NT2/D1 (cell line): Measurements from ENCODE around the gene TTI1.

Source experiments
- YY1 ChIP-seq: IDR thresholded peaks from 2 replicates; pipeline ENCODE4 v1.6.1; 2011; ENCODE audit not compliant: insufficient read length, insufficient read depth
- ZNF274 ChIP-seq: IDR thresholded peaks from 2 replicates; pipeline ENCODE4 v1.6.1; 2011; ENCODE audit warnings: mild to moderate bottlenecking, low read depth, low read length

DNA sequence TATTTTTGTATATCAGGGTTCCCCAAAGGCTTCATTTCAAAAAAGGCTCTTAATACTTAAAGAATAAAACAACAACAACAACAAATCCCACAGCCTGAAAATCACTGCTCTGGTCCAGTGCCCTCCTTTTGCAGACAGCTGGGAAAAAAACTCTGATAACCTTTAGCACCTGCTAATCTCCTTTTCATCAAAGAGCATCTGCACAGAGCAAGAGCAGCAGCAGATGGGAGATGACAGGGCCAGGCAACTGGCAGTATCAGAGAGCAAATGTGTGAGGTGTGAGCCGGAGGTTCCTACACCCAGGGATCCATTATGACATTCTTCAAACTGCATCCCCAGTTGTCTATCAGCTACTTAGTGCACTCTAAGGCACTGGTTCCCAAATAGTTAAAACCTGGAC is 25.7 kb downstream of the TTI1 start:
- TF ChIP-seq ZNF274 (no peak), YY1 (no peak)
